K562 (cell line): ENCODE results near the gene TTC24. TPM values are rescaled to one million over a fixed set of nuclear protein-coding genes. Genes with fewer than 3 reads are reported as not detected.
A peak's percentile ranks its signal among the peaks of the same experiment; 100 is the strongest.

Experiments used
- CBFB ChIP-seq: sonication (generic); formaldehyde crosslinking; IDR thresholded peaks from 2 replicates; pipeline ENCODE4 v1.4.0; 2020; ENCODE audit warnings: mild to moderate bottlenecking, missing genetic modification reagents
- E2F5 ChIP-seq: sonication (generic); formaldehyde crosslinking; IDR thresholded peaks from 2 replicates; pipeline ENCODE4 v1.8.0; 2022; ENCODE audit warnings: mild to moderate bottlenecking, missing genetic modification reagents
- GATAD2B ChIP-seq: fragments of 450-650 bp; IDR thresholded peaks from 2 replicates; pipeline ENCODE4 v1.6.1; 2017; ENCODE audit warnings: mild to moderate bottlenecking, borderline replicate concordance
- GTF2E2 ChIP-seq: fragments of 200-800 bp; sonication (Bioruptor generic); IDR thresholded peaks from 2 replicates; pipeline ENCODE4 v1.6.1; 2016; ENCODE audit warnings: missing genetic modification characterization, missing compliant biosample characterization
- HNRNPL ChIP-seq: fragments of 200-400 bp; formaldehyde crosslinking; IDR thresholded peaks from 2 replicates; pipeline ENCODE4 v1.6.1; 2017; ENCODE audit warnings: low read depth, mild to moderate bottlenecking, low read length
- ILK ChIP-seq: fragments of 450-650 bp; IDR thresholded peaks from 2 replicates; pipeline ENCODE4 v1.6.1; 2016; ENCODE audit warnings: missing genetic modification characterization, low read depth, mild to moderate bottlenecking, missing compliant biosample characterization, moderate library complexity, borderline replicate concordance
- JUNB ChIP-seq: fragments of 450-650 bp; formaldehyde crosslinking; conservative IDR thresholded peaks from 2 replicates; pipeline ENCODE4 v1.4.0; 2020; ENCODE audit warnings: mild to moderate bottlenecking
- KLF13 ChIP-seq: fragments of 450-650 bp; IDR thresholded peaks from 2 replicates; pipeline ENCODE4 v1.6.1; 2016; ENCODE audit warnings: missing genetic modification characterization, low read depth, mild to moderate bottlenecking, missing compliant biosample characterization, moderate library complexity, borderline replicate concordance
- PKNOX1 ChIP-seq: fragments of 450-650 bp; IDR thresholded peaks from 2 replicates; pipeline ENCODE4 v1.6.1; 2016
- RUNX1 ChIP-seq: sonication (generic); IDR thresholded peaks from 2 replicates; pipeline ENCODE4 v1.6.1; 2016; ENCODE audit warnings: antibody characterized with exemption, low read depth
- SAFB2 ChIP-seq: fragments of 200-400 bp; formaldehyde crosslinking; IDR thresholded peaks from 2 replicates; pipeline ENCODE4 v1.6.1; 2018; ENCODE audit warnings: borderline replicate concordance, low read length, low read depth, moderate library complexity; ENCODE audit not compliant: severe bottlenecking
- TRIM28 ChIP-seq: fragments of 450-650 bp; IDR thresholded peaks from 2 replicates; pipeline ENCODE4 v1.6.1; 2017
- YY1 ChIP-seq, 3 experiments: IDR thresholded peaks; 2 replicates each; pipeline ENCODE4 v1.6.1; 2011; ENCODE audit warnings: low read length in 2 of 3, mild to moderate bottlenecking in 2 of 3, moderate library complexity in 2 of 3, borderline replicate concordance in 1 of 3, control low read depth in 1 of 3, low read depth in 1 of 3; ENCODE audit not compliant: insufficient read depth in 3 of 3, insufficient replicate concordance in 2 of 3, control insufficient read depth in 1 of 3, insufficient read length in 1 of 3; ENCODE audit errors: extremely low read depth in 1 of 3
- ZBTB34 ChIP-seq: fragments of 250-450 bp; sonication (Bioruptor Pico); IDR thresholded peaks from 2 replicates; pipeline ENCODE4 v1.8.0; 2021; ENCODE audit warnings: mild to moderate bottlenecking, moderate library complexity
- ZC3H4 ChIP-seq: sonication (generic); formaldehyde crosslinking; IDR thresholded peaks from 2 replicates; pipeline ENCODE4 v1.9.0; 2021; ENCODE audit warnings: missing genetic modification reagents, borderline replicate concordance
- ZFX ChIP-seq: sonication (generic); formaldehyde crosslinking; IDR thresholded peaks from 2 replicates; pipeline ENCODE4 v1.8.0; 2022; ENCODE audit warnings: mild to moderate bottlenecking, missing genetic modification reagents, moderate library complexity
- ZNF609 ChIP-seq: sonication (generic); formaldehyde crosslinking; IDR thresholded peaks from 2 replicates; pipeline ENCODE4 v1.8.1; 2023; ENCODE audit warnings: missing genetic modification reagents, mild to moderate bottlenecking, borderline replicate concordance
- ZNF780A ChIP-seq: fragments of 250-450 bp; sonication (Bioruptor Pico); IDR thresholded peaks from 2 replicates; pipeline ENCODE4 v1.5.0; 2021; ENCODE audit warnings: mild to moderate bottlenecking
- polyA plus RNA-seq, 8 experiments: library from polyadenylated mRNA; depleted of rRNA in 4 of 8; stranded (reverse) in 5 of 8; unstranded in 3 of 8; fragments of >200 nt; fragmentation: Nextera tagmentation in 2 of 8; fragmentation: Illumina TruSeq in 1 of 8; extraction: Ambion mirVana in 2 of 8; extraction: Trizol in 1 of 8; gene quantifications; 2 replicates each; pipeline versions ENCODE4 v1.2.1 to v1.2.3, GENCODE V29; 2011 to 2014; ENCODE audit warnings: inconsistent platforms in 1 of 8, missing spikeins in 1 of 8
- total RNA-seq, 7 experiments: library from RNA; depleted of rRNA in 6 of 7; stranded (reverse); fragments of >200 nt in 6 of 7; fragmentation: Illumina TruSeq in 2 of 7; extraction: Trizol in 2 of 7; gene quantifications; 2 replicates each; pipeline versions ENCODE4 v1.2.1 to v1.2.3, GENCODE V29; 2011 to 2021; ENCODE audit warnings: low replicate concordance in 1 of 7

Gene TTC24
- total and polyA plus RNA-seq, 9 of the 15 experiments (the other 6 are each of a cell fraction or from before 2014, with no cell fraction given), result not detected

GRCh38 chr1:156625436-156626078 lies 46.0 kb downstream of the TTC24 start (continued):
- TF ChIP-seq PKNOX1 (no peak), GATAD2B (no peak), RUNX1 (no peak), E2F5 (CRISPR knock-in tag) (0 out of 2 replicates have a peak, but pooled peaks have one; percentile 10), SAFB2 (no peak), ZNF780A (no peak), CBFB (CRISPR knock-in tag) (no peak), ZBTB34 (CRISPR knock-in tag) (no peak), TRIM28 (no peak), KLF13 (tag) (no peak), GTF2E2 (tag) (no peak), JUNB (CRISPR knock-in tag) (no peak), HNRNPL (0 out of 2 replicates have a peak, but pooled peaks have one; percentile 53), YY1 (IDR thresholded peaks at IDR 0.05; ENCODE audit: borderline replicate concordance in 1 of 3, control insufficient read depth in 1 of 3, extremely low read depth in 1 of 3, insufficient read depth in 3 of 3, insufficient read length in 1 of 3, insufficient replicate concordance in 2 of 3, low read depth in 1 of 3, low read length in 2 of 3) (no peak), ZC3H4 (no peak; the same call in 1 of the 2 replicates), ZNF609 (CRISPR knock-in tag) (no peak), ILK (tag) (no peak), ZFX (peak; percentile 39; the same call in 1 of the 2 replicates)
